A673 (cell line): ENCODE results near the gene LMO7. TPM values are rescaled to one million over a fixed set of nuclear protein-coding genes. Genes with fewer than 3 reads are reported as not detected.

Experiments used
- BruUV-seq: library from RNA; stranded (reverse); fragments of 400-500 nt; replicated peaks from 2 replicates; lab custom pipeline; 2021; lab: Mats Ljungman, UMichigan
- CTCF ChIA-PET: fragments of 300-600 bp; sonication (Branson Sonifier 250); formaldehyde crosslinking; loops from one replicate; lab custom pipeline; 2022; ENCODE audit warnings: antibody characterized with exemption; lab: Charles Lee
- POLR2A ChIA-PET: fragments of 300-600 bp; sonication (Branson Sonifier 250); formaldehyde crosslinking; loops from one replicate; lab custom pipeline; 2022; ENCODE audit warnings: antibody characterized with exemption; ENCODE audit not compliant: low non-redundant PET; lab: Charles Lee
- DNase-seq: peaks from one replicate; pipeline ENCODE4 v3.0.0-alpha.2; 2015; ENCODE audit warnings: low spot score
- H3K27ac ChIP-seq: fragments of 200-600 bp; sonication (generic); 2 replicates; pipeline ENCODE4 v1.5.1; 2016; ENCODE audit warnings: mixed run types, low read depth, mild to moderate bottlenecking, mixed read lengths, antibody characterized with exemption, low read length; ENCODE audit not compliant: poor library complexity, severe bottlenecking
- H3K27me3 ChIP-seq: fragments of 200-600 bp; sonication (generic); replicated peaks from 2 replicates; pipeline ENCODE4 v1.6.1; 2017; ENCODE audit warnings: mixed run types, low read depth, mild to moderate bottlenecking, mixed read lengths, antibody characterized with exemption, low read length; ENCODE audit not compliant: insufficient read depth, poor library complexity
- H3K36me3 ChIP-seq: fragments of 200-600 bp; sonication (generic); 2 replicates; pipeline ENCODE4 v1.6.1; 2016; ENCODE audit warnings: mixed run types, mild to moderate bottlenecking, mixed read lengths, antibody characterized with exemption, low read length; ENCODE audit not compliant: insufficient read depth, poor library complexity, severe bottlenecking
- H3K4me1 ChIP-seq: fragments of 200-600 bp; sonication (generic); 2 replicates; pipeline ENCODE4 v1.6.1; 2017; ENCODE audit warnings: mixed run types, mild to moderate bottlenecking, mixed read lengths, antibody characterized with exemption, low read length; ENCODE audit not compliant: insufficient read depth, poor library complexity, severe bottlenecking
- H3K4me3 ChIP-seq: fragments of 200-600 bp; sonication (generic); 2 replicates; pipeline ENCODE4 v1.5.1; 2016; ENCODE audit warnings: low read depth, mixed run types, mild to moderate bottlenecking, mixed read lengths, low read length; ENCODE audit not compliant: poor library complexity, severe bottlenecking
- H3K9me3 ChIP-seq: fragments of 200-600 bp; sonication (generic); 2 replicates; pipeline ENCODE4 v1.6.1; 2016; ENCODE audit warnings: mixed run types, low read depth, mild to moderate bottlenecking, mixed read lengths, antibody characterized with exemption, low read length; ENCODE audit not compliant: poor library complexity, severe bottlenecking
- EZH2 ChIP-seq: fragments of 200-600 bp; sonication (generic); IDR thresholded peaks from 2 replicates; pipeline ENCODE4 v1.6.1; 2017; ENCODE audit warnings: borderline replicate concordance, low read depth, mild to moderate bottlenecking, mixed read lengths, antibody characterized with exemption, low read length; ENCODE audit not compliant: poor library complexity, severe bottlenecking
- intact Hi-C: fragments of 100-400 bp; cut with micrococcal nuclease; formaldehyde crosslinking; loops from one replicate; pipeline ENCODE4 v1.10.0; 2022; ENCODE audit not compliant: unreplicated experiment
- total RNA-seq: library from RNA; stranded (reverse); gene quantifications from 2 replicates; pipeline ENCODE4 v1.2.3, GENCODE V29; 2021
- TF ChIP-seq, protein P1 (sequence below): fragments of 300-800, 200-600 bp; sonication (generic); conservative IDR thresholded peaks from 2 replicates; pipeline ENCODE4 v1.5.1; 2017; ENCODE audit warnings: low read depth, mild to moderate bottlenecking, antibody characterized with exemption, low read length, moderate library complexity, mixed read lengths

The LMO7 gene
- total RNA-seq, 1 experiment from 2014 or later, result 20.3 TPM

DNA sequence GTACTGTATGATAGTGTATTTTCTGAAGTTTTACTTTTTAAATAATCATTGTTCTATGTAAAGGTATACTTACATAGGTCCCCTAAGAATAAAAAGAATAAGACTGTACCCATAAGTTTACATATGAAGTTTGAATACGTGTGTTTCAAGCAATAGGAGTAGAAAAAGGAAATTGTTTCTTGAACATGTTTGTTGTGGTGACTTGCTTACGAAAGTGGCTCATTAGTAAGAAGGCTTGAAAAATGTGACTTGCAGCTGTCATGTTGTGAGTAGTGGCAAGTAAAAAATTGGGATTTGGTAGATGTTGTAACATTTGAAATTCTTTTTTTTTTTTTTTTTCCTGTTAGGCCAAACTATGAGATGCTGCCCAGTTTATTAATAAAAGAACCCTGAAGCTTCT is 203.3 kb downstream of the LMO7 start:
- intact Hi-C loops, result no loop called here
- Histone ChIP-seq H3K27ac (no peak overlapping the region), H3K27me3 (no peaks in the 10 kb centered on the region), H3K9me3 (no peaks in the 10 kb centered on the region), H3K36me3 (no peaks in the 10 kb centered on the region), H3K4me3 (no peak overlapping the region), H3K4me1 (no peaks in the 10 kb centered on the region)
- ChIA-PET POLR2A (no interaction called here), CTCF (no interaction called here)
- BruUV-seq, result no TSS peak
- no peak for DNase-seq
- TF ChIP-seq EZH2, result no peak

DNA sequence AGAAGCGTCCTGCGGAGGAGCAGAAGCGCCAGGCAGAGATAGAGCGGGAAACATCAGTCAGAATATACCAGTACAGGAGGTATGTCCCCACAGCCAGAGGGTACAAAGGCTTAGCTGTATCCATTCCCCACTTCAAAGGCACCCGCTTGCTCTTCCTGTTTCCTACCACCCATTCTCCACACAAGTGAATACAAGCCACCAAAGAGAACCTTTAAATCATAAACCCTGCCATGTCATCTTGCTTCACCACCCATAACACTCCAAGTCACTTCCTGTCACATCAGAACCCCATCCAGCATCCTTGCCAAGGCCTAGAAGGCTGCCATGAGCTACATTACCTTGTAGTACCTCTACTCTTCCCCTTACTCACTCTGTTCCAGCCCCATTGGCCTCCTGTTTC is 205.8 kb downstream of the LMO7 start:
- Histone ChIP-seq H3K4me3 (no peak overlapping the region), H3K27me3 (no peaks in the 10 kb centered on the region), H3K36me3 (no peaks in the 10 kb centered on the region), H3K4me1 (no peaks in the 10 kb centered on the region), H3K9me3 (no peaks in the 10 kb centered on the region), H3K27ac (no peak overlapping the region)
- ChIA-PET CTCF (interaction anchor here (0.5 kb wide), 1 partner anchor 64 kb away, joined by 3 read pairs; no protein-coding TSS in a partner anchor), POLR2A (no interaction called here)
- no peak for DNase-seq
- BruUV-seq, result no TSS peak
- intact Hi-C loops, result no loop called here
- no peak for TF ChIP-seq EZH2

DNA sequence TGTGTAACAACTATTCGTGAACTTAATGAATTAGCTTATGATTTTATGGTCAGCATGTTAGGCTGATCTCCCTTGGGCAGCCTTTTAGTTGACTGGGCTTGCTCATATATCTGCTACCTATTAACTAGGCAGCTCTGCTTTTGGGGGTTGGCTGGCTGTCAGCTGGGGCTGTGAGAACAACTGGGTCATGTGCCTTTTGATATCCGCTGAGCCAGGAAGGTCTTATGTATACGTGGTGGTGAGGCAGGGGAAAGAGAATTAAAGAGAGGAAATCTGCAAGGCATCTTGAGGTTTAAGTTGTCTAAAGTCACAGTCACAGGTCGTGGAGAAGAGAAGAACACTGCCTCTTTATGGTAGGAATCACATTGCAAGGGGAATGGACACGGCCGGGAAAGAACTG is 206.9 kb downstream of the LMO7 start:
- H3K27ac ChIP-seq, result no peak overlapping the region
- POLR2A ChIA-PET, result no interaction called here
- BruUV-seq, result no TSS peak
- H3K4me1 ChIP-seq, result no peaks in the 10 kb centered on the region
- no peak for DNase-seq
- CTCF ChIA-PET, result no interaction called here
- H3K27me3 ChIP-seq, result no peaks in the 10 kb centered on the region
- H3K4me3 ChIP-seq, result no peak overlapping the region
- no peak for TF ChIP-seq EZH2
- TF ChIP-seq, protein P1, sequence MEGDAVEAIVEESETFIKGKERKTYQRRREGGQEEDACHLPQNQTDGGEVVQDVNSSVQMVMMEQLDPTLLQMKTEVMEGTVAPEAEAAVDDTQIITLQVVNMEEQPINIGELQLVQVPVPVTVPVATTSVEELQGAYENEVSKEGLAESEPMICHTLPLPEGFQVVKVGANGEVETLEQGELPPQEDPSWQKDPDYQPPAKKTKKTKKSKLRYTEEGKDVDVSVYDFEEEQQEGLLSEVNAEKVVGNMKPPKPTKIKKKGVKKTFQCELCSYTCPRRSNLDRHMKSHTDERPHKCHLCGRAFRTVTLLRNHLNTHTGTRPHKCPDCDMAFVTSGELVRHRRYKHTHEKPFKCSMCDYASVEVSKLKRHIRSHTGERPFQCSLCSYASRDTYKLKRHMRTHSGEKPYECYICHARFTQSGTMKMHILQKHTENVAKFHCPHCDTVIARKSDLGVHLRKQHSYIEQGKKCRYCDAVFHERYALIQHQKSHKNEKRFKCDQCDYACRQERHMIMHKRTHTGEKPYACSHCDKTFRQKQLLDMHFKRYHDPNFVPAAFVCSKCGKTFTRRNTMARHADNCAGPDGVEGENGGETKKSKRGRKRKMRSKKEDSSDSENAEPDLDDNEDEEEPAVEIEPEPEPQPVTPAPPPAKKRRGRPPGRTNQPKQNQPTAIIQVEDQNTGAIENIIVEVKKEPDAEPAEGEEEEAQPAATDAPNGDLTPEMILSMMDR, result no peak
- intact Hi-C loops, result no loop called here
- H3K36me3 ChIP-seq, result no peaks in the 10 kb centered on the region
- no peaks in the 10 kb centered on the region for H3K9me3 ChIP-seq

DNA sequence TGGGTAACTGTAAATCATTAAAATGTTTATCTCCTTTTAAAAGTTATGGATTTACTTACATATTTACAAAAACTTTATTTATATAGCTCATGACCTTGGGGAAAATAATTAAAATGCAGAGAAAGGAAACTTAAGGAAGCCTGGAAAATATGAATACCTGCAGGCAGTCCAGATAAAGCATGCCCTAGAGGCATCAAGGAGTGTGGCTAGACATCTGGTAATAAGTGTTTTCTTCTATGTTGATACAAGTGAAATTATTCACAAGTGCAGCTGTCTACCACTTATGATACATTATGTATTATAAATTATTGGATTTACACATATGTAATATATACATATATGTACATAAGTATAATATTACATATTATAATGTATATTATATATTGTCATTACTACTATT is 207.9 kb downstream of the LMO7 start:
- no peaks in the 10 kb centered on the region for H3K4me1 ChIP-seq
- intact Hi-C loops, result no loop called here
- ChIA-PET CTCF (no interaction called here), POLR2A (no interaction called here)
- H3K27me3 ChIP-seq, result no peaks in the 10 kb centered on the region
- TF ChIP-seq, protein P1, result no peak
- TF ChIP-seq EZH2, result no peak
- no peak overlapping the region for H3K27ac ChIP-seq
- BruUV-seq, result no TSS peak
- no peak for DNase-seq
- no peak overlapping the region for H3K4me3 ChIP-seq
- no peaks in the 10 kb centered on the region for H3K36me3 ChIP-seq
- H3K9me3 ChIP-seq, result no peaks in the 10 kb centered on the region
